GM10248 (cell line): ENCODE measurements around the gene GAPDHS.

Experiments used
- CTCF ChIA-PET: fragments of 300-600 bp; sonication (Branson Sonifier 250); formaldehyde crosslinking; extraction: SDS; loops from one replicate; lab custom pipeline; 2021; ENCODE audit warnings: antibody characterized with exemption; lab: Yijun Ruan, JAX
- POLR2A ChIA-PET: fragments of 350-650 bp; sonication (Branson Sonifier 250); formaldehyde crosslinking; extraction: SDS; loops from one replicate; lab custom pipeline; 2020; ENCODE audit warnings: antibody characterized with exemption; lab: Yijun Ruan, JAX
- DNase-seq: peaks from one replicate; pipeline ENCODE4 v3.0.0; 2012; ENCODE audit errors: extremely low spot score
- CTCF ChIP-seq: IDR thresholded peaks from 2 replicates; pipeline ENCODE4 v1.5.1; 2012; ENCODE audit warnings: mild to moderate bottlenecking, low read depth; ENCODE audit errors: extremely low read depth, missing control alignments, control extremely low read depth

GAPDHS gene

DNA sequence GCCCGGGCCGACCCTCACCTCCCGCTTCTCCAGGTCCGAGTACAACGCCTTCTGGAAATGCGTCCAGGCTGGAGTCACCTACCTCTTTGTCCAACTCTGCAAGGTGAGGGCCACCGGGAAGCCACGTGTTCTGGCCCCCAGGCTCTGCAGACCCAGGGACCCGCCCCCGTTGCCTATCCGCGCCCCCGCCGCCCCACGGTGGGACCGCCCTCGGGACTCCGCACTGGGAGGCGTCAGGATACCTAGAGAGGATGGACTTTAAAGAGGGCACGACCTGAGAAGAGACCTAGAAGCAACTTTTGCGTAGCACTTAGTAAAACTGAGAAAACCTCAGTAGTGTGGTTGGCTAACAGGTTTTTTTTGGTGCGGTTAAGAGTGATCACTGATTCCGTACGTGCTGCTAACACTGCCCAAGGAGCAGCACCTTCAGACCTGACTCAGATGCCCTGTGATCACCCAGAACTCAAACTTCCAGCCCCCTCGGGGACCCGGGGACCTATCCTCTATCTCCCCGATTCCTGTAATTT, 12.7 kb downstream of the GAPDHS start:
- peak; percentile 76 for DNase-seq
- POLR2A ChIA-PET: no interaction called here
- TF ChIP-seq CTCF: no peak
- CTCF ChIA-PET: interaction anchor here (4.4 kb wide), 1 partner anchor 12 kb away, joined by 44 read pairs; no protein-coding TSS in a partner anchor

- TF ChIP-seq CTCF: no peak
- ChIA-PET POLR2A (no interaction called here), CTCF (interaction anchor here (3.2 to 4.4 kb wide), 2 partner anchors 11 to 36 kb away, joined by 14 to 44 read pairs; no protein-coding TSS in a partner anchor)
Measured at GRCh38 chr19:35546532-35546931, 13.3 kb downstream of the GAPDHS start.

GRCh38 chr19:35549174-35549788, 16.0 kb downstream of the GAPDHS start:
- POLR2A ChIA-PET: no interaction called here
- peak; percentile 84 for TF ChIP-seq CTCF
- CTCF ChIA-PET: interaction anchor here (0.7 to 4.4 kb wide), 29 partner anchors 8 to 383 kb away, joined by 3 to 49 read pairs (median 4); partner anchors contain the start of genes ATP4A, HAUS5 and PMIS2
- peak; percentile 81 for DNase-seq

More at GRCh38 chr19:35546532-35546931, 13.3 kb downstream of the GAPDHS start:
- DNase-seq: no peak

GRCh38 chr19:35549879-35550523, 16.7 kb downstream of the GAPDHS start:
- TF ChIP-seq CTCF: no peak
- ChIA-PET CTCF (interaction anchor here (0.7 to 4.4 kb wide), 9 partner anchors 8 to 58 kb away, joined by 3 to 49 read pairs (median 14); partner anchors contain the start of genes ATP4A and PMIS2), POLR2A (no interaction called here)
- DNase-seq: no peak

- TF ChIP-seq CTCF: no peak
- POLR2A ChIA-PET: no interaction called here
- DNase-seq: no peak
- CTCF ChIA-PET: interaction anchor here (0.8 kb wide), 1 partner anchor 41 kb away, joined by 3 read pairs; no protein-coding TSS in a partner anchor
Measured at GRCh38 chr19:35551091-35551810, 18.0 kb downstream of the GAPDHS start.
